Hepatocyte (in vitro differentiated cells): ENCODE measurements around the gene GAS2L1. TPM values are rescaled to one million over a fixed set of nuclear protein-coding genes. Genes with fewer than 3 reads are reported as not detected.

Experiments used
- DNase-seq: peaks from one replicate; pipeline ENCODE4 v3.0.0-alpha.2; 2016; ENCODE audit warnings: low spot score
- H2AFZ ChIP-seq: fragments of 200-600 bp; sonication (generic); 2 replicates; pipeline ENCODE4 v1.6.0; 2016; ENCODE audit warnings: antibody characterized with exemption, mild to moderate bottlenecking
- H3K27ac ChIP-seq: fragments of 200-600 bp; sonication (generic); 2 replicates; pipeline ENCODE4 v1.5.1; 2016; ENCODE audit warnings: mild to moderate bottlenecking
- H3K27me3 ChIP-seq: fragments of 200-600 bp; sonication (generic); 2 replicates; pipeline ENCODE4 v1.6.1; 2016
- H3K36me3 ChIP-seq: fragments of 200-600 bp; sonication (generic); replicated peaks from 2 replicates; pipeline ENCODE4 v1.5.1; 2016; ENCODE audit warnings: low read depth; ENCODE audit not compliant: insufficient read depth
- H3K4me1 ChIP-seq: fragments of 200-600 bp; sonication (generic); 2 replicates; pipeline ENCODE4 v1.5.1; 2016; ENCODE audit warnings: mild to moderate bottlenecking, moderate library complexity; ENCODE audit not compliant: insufficient read depth
- H3K4me2 ChIP-seq: fragments of 200-600 bp; sonication (generic); 2 replicates; pipeline ENCODE4 v1.6.0; 2016
- H3K4me3 ChIP-seq: fragments of 200-600 bp; sonication (generic); 2 replicates; pipeline ENCODE4 v1.5.1; 2016; ENCODE audit warnings: mild to moderate bottlenecking
- H3K79me2 ChIP-seq: fragments of 200-600 bp; sonication (generic); 2 replicates; pipeline ENCODE4 v1.6.0; 2017; ENCODE audit warnings: mild to moderate bottlenecking
- H3K9me2 ChIP-seq: fragments of 200-600 bp; sonication (generic); replicated peaks from 2 replicates; pipeline ENCODE4 v1.6.0; 2017; ENCODE audit warnings: mild to moderate bottlenecking; ENCODE audit not compliant: insufficient read depth
- H3K9me3 ChIP-seq: fragments of 200-600 bp; sonication (generic); 2 replicates; pipeline ENCODE4 v1.5.1; 2016; ENCODE audit warnings: low read depth, mild to moderate bottlenecking
- H4K20me1 ChIP-seq: fragments of 200-600 bp; sonication (generic); 2 replicates; pipeline ENCODE4 v1.6.0; 2016; ENCODE audit warnings: mild to moderate bottlenecking; ENCODE audit not compliant: insufficient read depth, poor library complexity, severe bottlenecking
- CTCF ChIP-seq: fragments of 200-600 bp; sonication (generic); IDR thresholded peaks from 2 replicates; pipeline ENCODE4 v1.5.1; 2016; ENCODE audit warnings: antibody characterized with exemption, mild to moderate bottlenecking; ENCODE audit not compliant: poor library complexity
- EZH2 ChIP-seq: fragments of 200-600 bp; sonication (generic); IDR thresholded peaks from 2 replicates; pipeline ENCODE4 v1.6.1; 2016; ENCODE audit warnings: antibody characterized with exemption, mild to moderate bottlenecking, borderline replicate concordance
- EZH2phosphoT487 ChIP-seq: fragments of 200-600 bp; sonication (generic); IDR thresholded peaks from one replicate; pipeline ENCODE4 v1.6.1; 2018; ENCODE audit warnings: antibody characterized with exemption, mild to moderate bottlenecking, low read depth, moderate library complexity; ENCODE audit not compliant: unreplicated experiment, severe bottlenecking
- WGBS: methylation state at CpG from one replicate; pipeline ENCODE4 v1.1.6; 2016; ENCODE audit warnings: low lambda C conversion rate; ENCODE audit errors: missing lambda C conversion rate; 5-methylcytosine and 5-hydroxymethylcytosine counted together
- polyA plus RNA-seq: library from polyadenylated mRNA; unstranded; fragments of >200 nt; fragmentation: Nextera tagmentation; extraction: Ambion mirVana; gene quantifications from 2 replicates; pipeline ENCODE4 v1.2.1, GENCODE V29; 2016
- total RNA-seq: library from RNA; depleted of rRNA; stranded (reverse); fragments of >200 nt; gene quantifications from 2 replicates; pipeline ENCODE4 v1.2.3, GENCODE V29; 2014

GAS2L1 gene
- total RNA-seq (10.4 and 11.7 TPM in 2 replicates), polyA plus RNA-seq (34.0 and 46.0 TPM in 2 replicates)

- TF ChIP-seq CTCF (peak; percentile 69), EZH2phosphoT487 (no peak)
- H3K4me1 ChIP-seq, result peaks cover 11% of the 10 kb centered on the region
- peak within 1 kb of the TSS; percentile 80 for H3K27ac ChIP-seq
- WGBS, result under 1% methylated on average over 25 of the region's 40 CpGs
- peak; percentile 90 for DNase-seq
- no peaks in the 10 kb centered on the region for H3K9me3 ChIP-seq
- H3K4me2 ChIP-seq, result peak within 1 kb of the TSS; percentile 98
- peak within 1 kb of the TSS; percentile 93 for H3K4me3 ChIP-seq
- H3K9me2 ChIP-seq, result no peaks in the 10 kb centered on the region
- peaks cover 10% of the 10 kb centered on the region for H3K79me2 ChIP-seq
- no peaks in the 10 kb centered on the region for H3K27me3 ChIP-seq
- no peaks in the 10 kb centered on the region for H3K36me3 ChIP-seq
- peak within 1 kb of the TSS; percentile 96 for H2AFZ ChIP-seq
- no peaks in the 10 kb centered on the region for H4K20me1 ChIP-seq
Measured at GRCh38 chr22:29306175-29306834, at the start of gene GAS2L1. Gene GAS2L1 (plus strand): TSS chr22:29306650. CDS start chr22:29308106, 1,456 bp downstream.

GRCh38 chr22:29257751-29258181 is 48.7 kb upstream of the GAS2L1 start:
- TF ChIP-seq EZH2phosphoT487 (no peak), CTCF (no peak)
- Histone ChIP-seq H3K9me3 (no peaks in the 10 kb centered on the region), H3K27me3 (no peaks in the 10 kb centered on the region)

GRCh38 chr22:29258407-29259252 is 47.8 kb upstream of the GAS2L1 start:
- no peak overlapping the region for H3K4me3 ChIP-seq
- no peaks in the 10 kb centered on the region for H3K9me2 ChIP-seq
- no peaks in the 10 kb centered on the region for H3K79me2 ChIP-seq
- no peak for TF ChIP-seq EZH2
- no peak overlapping the region for H2AFZ ChIP-seq
- H3K4me1 ChIP-seq, result no peaks in the 10 kb centered on the region
- H3K27me3 ChIP-seq, result no peaks in the 10 kb centered on the region
- WGBS, result 95% methylated on average over 17 of the region's 17 CpGs
- no peaks in the 10 kb centered on the region for H3K36me3 ChIP-seq
- H3K9me3 ChIP-seq, result no peaks in the 10 kb centered on the region
- no peak overlapping the region for H3K27ac ChIP-seq
- DNase-seq, result no peak
- H3K4me2 ChIP-seq, result no peak overlapping the region
- no peaks in the 10 kb centered on the region for H4K20me1 ChIP-seq

More at GRCh38 chr22:29257751-29258181, 48.7 kb upstream of the GAS2L1 start:
- H3K4me1 ChIP-seq, result no peaks in the 10 kb centered on the region
- H4K20me1 ChIP-seq, result no peaks in the 10 kb centered on the region
- H3K4me2 ChIP-seq, result no peak overlapping the region
- H3K36me3 ChIP-seq, result no peaks in the 10 kb centered on the region
- WGBS, result 67% methylated on average over 8 of the region's 8 CpGs
- no peaks in the 10 kb centered on the region for H3K9me2 ChIP-seq
- no peak for DNase-seq
- H3K27ac ChIP-seq, result no peak overlapping the region
- no peaks in the 10 kb centered on the region for H3K79me2 ChIP-seq
- no peak overlapping the region for H3K4me3 ChIP-seq
- H2AFZ ChIP-seq, result no peak overlapping the region

- Histone ChIP-seq H3K27me3 (no peaks in the 10 kb centered on the region), H3K27ac (no peak overlapping the region), H2AFZ (no peak overlapping the region), H3K79me2 (no peaks in the 10 kb centered on the region), H3K4me2 (no peak overlapping the region), H3K4me1 (no peaks in the 10 kb centered on the region), H3K9me2 (no peaks in the 10 kb centered on the region), H3K9me3 (no peaks in the 10 kb centered on the region), H3K4me3 (no peak overlapping the region), H4K20me1 (no peaks in the 10 kb centered on the region), H3K36me3 (no peaks in the 10 kb centered on the region)
- WGBS, result 72% methylated on average over 10 of the region's 11 CpGs
- TF ChIP-seq EZH2, result no peak
- TF ChIP-seq CTCF, result no peak
- no peak for TF ChIP-seq EZH2phosphoT487
- no peak for DNase-seq
Measured at GRCh38 chr22:29259253-29259899, 47.1 kb upstream of the GAS2L1 start.
